Ovary (tissue), 9 donors: ENCODE data around the gene TMEM214. TPM values are rescaled to one million over a fixed set of nuclear protein-coding genes. Genes with fewer than 3 reads are reported as not detected.

Experiments
- DNase-seq, 5 donors: peaks; one replicate each; pipeline ENCODE4 v3.0.0-alpha.2; 2019 to 2020
- H3K27ac ChIP-seq, 2 donors: fragments of 200-600 bp; one replicate each; pipeline versions ENCODE4 v1.5.1 to v1.8.0; 2019 to 2022
- H3K27me3 ChIP-seq: fragments of 200-600 bp; one replicate; pipeline ENCODE4 v1.8.0; 2022
- H3K36me3 ChIP-seq: fragments of 200-600 bp; sonication (generic); one replicate; pipeline ENCODE4 v1.5.1; 2019
- H3K4me1 ChIP-seq: one replicate; pipeline ENCODE4 v1.8.1; 2013; ENCODE audit warnings: mild to moderate bottlenecking, moderate library complexity; ENCODE audit not compliant: insufficient read depth
- H3K4me3 ChIP-seq: fragments of 200-600 bp; sonication (generic); one replicate; pipeline ENCODE4 v1.5.1; 2017
- H3K9me3 ChIP-seq, 2 donors: fragments of 200-600 bp in 1 of 2; sonication (generic) in 1 of 2; one replicate each; pipeline versions ENCODE4 v1.5.1 to v1.8.1; 2013 to 2019; ENCODE audit warnings: mild to moderate bottlenecking in 1 of 2, moderate library complexity in 1 of 2
- EP300 ChIP-seq: sonication (generic); formaldehyde crosslinking; IDR thresholded peaks from one replicate; pipeline ENCODE4 v1.6.1; 2017; ENCODE audit warnings: antibody characterized with exemption
- POLR2A ChIP-seq: fragments of 450-650 bp; IDR thresholded peaks from one replicate; pipeline ENCODE4 v1.6.1; 2017; ENCODE audit warnings: antibody characterized with exemption, mild to moderate bottlenecking, moderate library complexity
- WGBS, 3 donors: extraction: QIAGEN DNeasy Blood & Tissue Kit in 1 of 3; methylation state at CpG; one replicate each; pipeline versions ENCODE4 v1.1.5 to v1.1.7; 2013 to 2017; 5-methylcytosine and 5-hydroxymethylcytosine counted together
- intact Hi-C, 4 donors: fragments of 100-400 bp; cut with DNase I; formaldehyde crosslinking; loops; one replicate each; pipeline versions ENCODE4 v1.11.0 to v1.15.1; 2022 to 2023
- polyA plus RNA-seq, 2 donors: library from polyadenylated mRNA; stranded (reverse); fragments of 200-250 nt in 1 of 2; fragments of 350-450 nt in 1 of 2; fragmentation: Illumina TruSeq in 1 of 2; extraction: RNeasy Lipid Tissue Mini Kit (QIAGEN cat#74804) in 1 of 2; gene quantifications; one replicate each; pipeline ENCODE4 v1.2.3, GENCODE V29; 2013 to 2014
- total RNA-seq, 7 donors: library from RNA; depleted of rRNA in 2 of 7; stranded (reverse); fragments of >200 nt in 2 of 7; fragmentation: NEBNext Ultra II Directional in 3 of 7; extraction: Animal tissue kit (Norgen Biotek cat#: 25700) in 3 of 7; gene quantifications; one replicate each; pipeline versions ENCODE4 v1.1.0 to v1.2.4, GENCODE V29; 2016 to 2023
- TF ChIP-seq, protein P1 (sequence below), 3 donors: fragments of 450-650 bp in 2 of 3; fragments of 200-600 bp in 1 of 3; IDR thresholded peaks; one replicate each; pipeline versions ENCODE4 v1.5.1 to v1.8.0; 2016 to 2022; ENCODE audit warnings: antibody characterized with exemption in 3 of 3, mild to moderate bottlenecking in 1 of 3
- donor health status: DM: no; HTN: no; CAD: no; lungs with moderate emphysema.
- donor health status: DM: no; HTN: no; CAD: no.
- donor health status: Bipolar disorder and iron deficiency.
- donor health status: DM: yes; HTN: yes; CAD: no.
- donor health status: DM: no; HTN: no; CAD: no.
- donor health status: DM: yes; HTN: yes; CAD: no.

TMEM214 gene
- total and polyA plus RNA-seq, 9 donors, result 26.5 to 101 (median 67.1) TPM

DNA sequence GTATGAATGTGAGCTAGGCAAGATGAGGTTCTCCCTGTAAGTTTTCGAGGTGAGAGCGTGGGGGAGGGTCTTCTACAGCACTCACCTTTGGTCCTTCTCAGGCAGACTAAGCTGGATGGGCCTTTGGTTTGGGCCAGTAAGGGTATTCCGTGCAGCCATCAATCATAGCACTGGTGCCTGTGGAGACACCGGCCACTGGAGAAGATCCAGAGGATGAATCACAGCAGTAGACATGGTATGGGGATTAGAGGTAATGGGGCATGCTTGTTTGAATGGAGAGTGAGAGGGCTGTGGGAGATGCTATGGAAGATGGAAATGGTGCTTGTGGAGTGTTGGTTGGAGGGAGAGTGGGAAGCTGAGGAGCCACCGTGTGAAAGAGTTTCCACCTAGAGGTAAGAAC lies 46.2 kb upstream of the TMEM214 start:
- no peak for DNase-seq
- Histone ChIP-seq H3K27ac (no peak overlapping the region), H3K4me1 (peaks cover 3% of the 10 kb centered on the region), H3K27me3 (no peaks in the 10 kb centered on the region), H3K4me3 (no peak overlapping the region), H3K9me3 (no peaks in the 10 kb centered on the region), H3K36me3 (no peaks in the 10 kb centered on the region)
- TF ChIP-seq, protein P1, sequence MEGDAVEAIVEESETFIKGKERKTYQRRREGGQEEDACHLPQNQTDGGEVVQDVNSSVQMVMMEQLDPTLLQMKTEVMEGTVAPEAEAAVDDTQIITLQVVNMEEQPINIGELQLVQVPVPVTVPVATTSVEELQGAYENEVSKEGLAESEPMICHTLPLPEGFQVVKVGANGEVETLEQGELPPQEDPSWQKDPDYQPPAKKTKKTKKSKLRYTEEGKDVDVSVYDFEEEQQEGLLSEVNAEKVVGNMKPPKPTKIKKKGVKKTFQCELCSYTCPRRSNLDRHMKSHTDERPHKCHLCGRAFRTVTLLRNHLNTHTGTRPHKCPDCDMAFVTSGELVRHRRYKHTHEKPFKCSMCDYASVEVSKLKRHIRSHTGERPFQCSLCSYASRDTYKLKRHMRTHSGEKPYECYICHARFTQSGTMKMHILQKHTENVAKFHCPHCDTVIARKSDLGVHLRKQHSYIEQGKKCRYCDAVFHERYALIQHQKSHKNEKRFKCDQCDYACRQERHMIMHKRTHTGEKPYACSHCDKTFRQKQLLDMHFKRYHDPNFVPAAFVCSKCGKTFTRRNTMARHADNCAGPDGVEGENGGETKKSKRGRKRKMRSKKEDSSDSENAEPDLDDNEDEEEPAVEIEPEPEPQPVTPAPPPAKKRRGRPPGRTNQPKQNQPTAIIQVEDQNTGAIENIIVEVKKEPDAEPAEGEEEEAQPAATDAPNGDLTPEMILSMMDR (IDR thresholded peaks at IDR 0.05), result no peak
- TF ChIP-seq EP300 (no peak), POLR2A (no peak)
- intact Hi-C loops, result no loop called here
- WGBS, 3 donors, result 85 to 89% (median 86%) methylated on average over 5 of the region's 5 CpGs

DNA sequence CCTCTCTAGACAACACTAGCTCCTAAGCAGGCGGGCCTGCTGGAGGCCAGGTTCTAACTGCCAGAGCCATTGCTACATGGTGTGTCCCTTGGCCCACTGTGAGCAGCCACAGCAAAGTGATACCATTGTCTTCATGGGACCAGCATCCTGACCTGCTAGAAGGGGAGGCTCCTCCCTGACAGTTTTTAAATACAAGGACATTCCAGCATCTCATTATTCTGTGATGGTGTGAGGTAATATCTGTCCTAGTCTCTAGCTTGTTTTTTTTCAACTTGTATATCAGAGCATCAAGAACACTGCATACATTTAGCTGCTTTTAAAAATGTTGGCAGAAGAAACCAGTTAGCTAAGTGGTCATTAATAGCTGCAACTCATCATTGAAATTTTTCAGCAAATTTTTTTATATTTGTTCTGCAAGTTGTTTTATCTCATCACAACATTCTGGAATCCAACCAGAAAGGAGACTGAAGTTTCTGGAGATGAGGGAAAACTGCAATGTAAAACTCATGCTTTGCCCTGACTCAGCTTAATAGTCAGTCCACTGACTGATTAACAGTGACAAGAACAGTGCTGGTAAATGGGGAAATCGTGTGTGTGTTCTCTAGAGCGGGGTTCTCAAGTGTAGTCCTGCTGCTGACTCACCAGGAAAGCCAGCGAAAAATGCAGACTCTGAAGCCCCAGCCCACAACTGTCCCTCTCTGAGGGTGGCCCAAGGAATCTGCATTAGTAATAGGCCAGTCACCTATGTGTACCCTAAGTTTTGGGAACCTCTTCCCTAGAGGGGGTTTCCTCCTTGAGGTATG lies 44.5 kb upstream of the TMEM214 start:
- no peaks in the 10 kb centered on the region for H3K4me1 ChIP-seq
- intact Hi-C loops, result no loop called here
- 54 to 68% (median 67%) methylated on average over 4 of the region's 4 CpGs for WGBS, 3 donors
- no peak for DNase-seq
- TF ChIP-seq, protein P1 (IDR thresholded peaks at IDR 0.05), result no peak
- no peak for TF ChIP-seq POLR2A
- no peak for TF ChIP-seq EP300
- no peak overlapping the region for H3K4me3 ChIP-seq
- no peaks in the 10 kb centered on the region for H3K36me3 ChIP-seq
- no peaks in the 10 kb centered on the region for H3K9me3 ChIP-seq
- H3K27ac ChIP-seq, result no peak overlapping the region
- H3K27me3 ChIP-seq, result no peaks in the 10 kb centered on the region

GRCh38 chr2:26989156-26989555 lies 43.6 kb upstream of the TMEM214 start:
- Histone ChIP-seq H3K4me3 (no peak overlapping the region), H3K27me3 (no peaks in the 10 kb centered on the region), H3K4me1 (no peaks in the 10 kb centered on the region), H3K36me3 (no peaks in the 10 kb centered on the region), H3K9me3 (no peaks in the 10 kb centered on the region), H3K27ac (no peak overlapping the region)
- 88 to 95% (median 92%) methylated on average over 8 of the region's 8 CpGs for WGBS, 3 donors
- intact Hi-C loops, result no loop called here
- DNase-seq, result no peak
- TF ChIP-seq EP300, result no peak
- TF ChIP-seq POLR2A, result no peak
- TF ChIP-seq, protein P1 (IDR thresholded peaks at IDR 0.05), result no peak

DNA sequence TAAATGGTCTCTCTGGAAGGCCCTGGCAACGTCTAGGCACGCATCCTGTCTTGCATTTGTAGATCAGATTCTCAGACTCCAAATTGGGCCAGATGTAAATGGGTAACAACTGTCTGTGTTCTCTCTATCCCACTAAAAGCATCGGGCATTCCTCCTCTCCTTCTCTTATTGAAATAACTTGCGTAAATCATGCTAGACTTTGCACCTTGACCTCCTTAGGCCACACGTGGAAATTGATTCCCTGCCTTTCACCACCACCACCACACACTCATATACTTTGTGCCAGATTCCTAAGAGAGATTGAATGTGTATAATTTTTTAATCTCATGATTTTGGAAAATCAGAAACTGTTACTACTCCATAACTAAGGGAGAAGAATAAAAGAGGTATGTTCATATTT lies 41.0 kb upstream of the TMEM214 start:
- 66 to 74% (median 67%) methylated on average over 5 of the region's 5 CpGs for WGBS, 3 donors
- no peak for DNase-seq
- intact Hi-C loops, result no loop called here
- Histone ChIP-seq H3K27ac (no peak overlapping the region), H3K36me3 (no peaks in the 10 kb centered on the region), H3K4me1 (no peaks in the 10 kb centered on the region), H3K27me3 (no peaks in the 10 kb centered on the region), H3K9me3 (no peaks in the 10 kb centered on the region), H3K4me3 (no peak overlapping the region)
- TF ChIP-seq POLR2A (no peak), EP300 (no peak)
- TF ChIP-seq, protein P1 (IDR thresholded peaks at IDR 0.05), result no peak
